GM15510 (cell line): ENCODE results near the gene TM4SF1.

Experiments
- POLR2A ChIP-seq: IDR thresholded peaks from 3 replicates; pipeline ENCODE4 v1.6.1; 2011; ENCODE audit warnings: borderline replicate concordance; ENCODE audit not compliant: insufficient read length; ENCODE audit errors: extremely low read depth

The TM4SF1 gene

DNA sequence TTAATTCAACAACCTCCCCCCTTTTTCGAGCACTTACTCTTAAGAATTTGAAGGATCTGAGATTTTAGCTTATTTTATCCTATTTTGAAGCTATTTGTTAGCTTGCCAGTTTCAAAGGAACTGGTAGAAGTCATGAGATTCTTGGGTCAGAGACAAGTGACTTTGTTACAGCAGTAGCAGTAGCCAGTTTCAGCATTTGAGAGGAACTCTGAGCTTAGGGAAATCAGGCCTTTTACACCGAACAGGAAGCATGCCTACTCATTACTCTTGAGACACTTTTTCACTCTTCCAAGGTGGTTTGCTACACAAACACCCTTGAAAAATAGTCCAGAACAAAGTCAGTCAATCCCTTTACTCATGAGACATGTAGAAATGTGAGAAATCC, 24.5 kb upstream of the TM4SF1 start:
- no peak for TF ChIP-seq POLR2A

DNA sequence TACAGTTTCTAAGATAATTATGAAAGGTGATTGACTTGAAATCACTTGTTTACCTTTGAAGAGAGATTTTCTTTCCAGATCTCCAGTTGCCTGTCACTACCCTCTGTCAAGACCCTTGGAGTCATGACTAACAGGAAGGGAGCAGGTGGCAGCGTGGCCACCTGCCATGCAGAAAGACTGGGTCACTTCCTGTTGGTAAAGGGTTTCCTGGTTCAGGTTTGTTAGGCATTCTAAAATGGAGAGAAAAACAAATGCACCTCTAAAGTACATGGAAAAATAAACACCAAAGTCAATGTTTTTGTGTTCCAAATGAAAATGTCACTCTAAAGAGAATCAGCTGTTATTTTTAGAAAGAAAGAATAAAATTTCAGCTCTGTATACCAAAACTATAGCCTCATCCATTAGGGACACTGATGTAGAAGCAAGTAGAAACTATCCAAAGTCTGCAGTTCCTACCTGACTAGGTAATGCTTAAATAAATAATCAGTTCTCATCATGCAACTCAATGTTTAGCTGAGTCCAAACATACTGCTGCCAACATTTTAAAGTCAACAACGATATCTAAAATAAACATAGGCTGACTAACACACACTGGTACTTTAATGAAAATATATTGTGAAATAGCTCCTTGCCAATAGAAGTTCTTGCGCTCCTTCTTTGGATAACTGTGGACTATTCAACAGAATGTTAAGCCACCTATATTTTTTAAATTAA, 23.9 kb upstream of the TM4SF1 start:
- no peak for TF ChIP-seq POLR2A

DNA sequence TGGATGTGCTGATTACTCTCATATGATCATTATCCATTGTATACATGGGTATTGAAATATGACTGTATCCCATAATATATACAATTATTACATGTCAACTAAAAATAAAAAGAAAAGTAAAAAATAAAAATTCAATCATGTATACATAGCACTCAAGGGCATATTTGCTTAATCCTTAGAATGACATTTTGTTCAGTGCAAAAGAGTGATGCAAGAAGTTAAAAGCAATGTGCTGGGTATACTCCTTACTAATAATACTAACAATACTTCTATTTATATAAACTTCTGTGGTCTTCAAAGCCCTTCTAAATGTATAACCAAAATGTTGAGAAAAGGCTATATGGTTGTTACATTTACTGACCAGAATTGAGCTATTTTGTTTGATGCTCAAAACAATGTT, 23.2 kb upstream of the TM4SF1 start:
- TF ChIP-seq POLR2A: no peak

DNA sequence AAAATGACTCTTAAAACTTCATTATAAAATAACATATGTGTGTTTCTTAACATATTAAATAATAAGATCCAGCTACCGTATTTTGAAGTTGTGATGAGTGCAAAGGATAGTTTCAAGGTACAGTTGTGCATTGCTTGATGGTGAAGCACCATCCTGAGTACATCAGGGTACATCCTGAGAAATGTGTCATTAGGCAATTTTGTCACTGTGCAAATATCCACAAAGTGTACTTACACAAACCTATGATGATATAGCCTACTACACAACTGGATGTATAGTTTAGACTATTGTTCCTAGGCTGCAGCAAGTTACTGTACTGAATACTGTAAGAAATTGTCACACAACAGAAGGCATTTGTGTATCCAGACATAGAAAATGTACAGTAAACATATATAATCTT, 20.8 kb upstream of the TM4SF1 start:
- TF ChIP-seq POLR2A: no peak

DNA sequence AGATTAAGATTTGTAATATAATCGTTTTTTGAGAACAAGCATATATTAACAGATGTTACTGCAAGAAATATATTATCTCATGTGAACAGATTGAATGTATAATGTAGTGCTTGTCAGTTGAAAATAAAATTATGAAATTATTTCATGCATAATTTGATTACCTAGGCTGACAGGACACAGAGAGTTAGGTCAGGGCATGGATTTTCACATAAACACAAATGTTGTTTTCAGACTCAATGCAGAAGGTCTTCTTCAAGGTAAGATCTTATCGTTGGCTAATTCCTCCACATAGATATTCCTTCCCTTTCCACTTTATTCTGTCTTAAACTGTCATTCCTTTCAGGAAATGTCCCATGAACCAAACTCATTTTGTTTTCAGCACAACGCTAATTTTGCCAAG, 20.1 kb upstream of the TM4SF1 start:
- no peak for TF ChIP-seq POLR2A

DNA sequence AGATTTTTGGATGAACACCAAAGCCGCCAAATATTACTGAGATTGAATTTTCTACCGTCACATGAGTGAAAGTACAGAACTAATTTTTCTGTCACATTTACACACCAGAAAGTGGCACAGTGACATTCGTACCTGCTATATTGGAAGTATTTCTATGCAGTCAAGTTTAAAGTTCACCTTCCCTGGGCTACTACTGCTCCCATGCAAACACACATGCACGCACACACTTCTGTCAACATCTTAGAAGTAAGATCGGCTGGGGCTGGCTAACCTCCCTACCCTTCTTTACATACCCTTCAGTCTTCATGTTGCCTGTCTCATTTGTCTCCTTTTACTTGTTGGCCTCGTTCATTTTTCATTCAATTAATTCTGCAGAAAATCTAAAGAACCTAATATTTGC, 19.0 kb upstream of the TM4SF1 start:
- no peak for TF ChIP-seq POLR2A

DNA sequence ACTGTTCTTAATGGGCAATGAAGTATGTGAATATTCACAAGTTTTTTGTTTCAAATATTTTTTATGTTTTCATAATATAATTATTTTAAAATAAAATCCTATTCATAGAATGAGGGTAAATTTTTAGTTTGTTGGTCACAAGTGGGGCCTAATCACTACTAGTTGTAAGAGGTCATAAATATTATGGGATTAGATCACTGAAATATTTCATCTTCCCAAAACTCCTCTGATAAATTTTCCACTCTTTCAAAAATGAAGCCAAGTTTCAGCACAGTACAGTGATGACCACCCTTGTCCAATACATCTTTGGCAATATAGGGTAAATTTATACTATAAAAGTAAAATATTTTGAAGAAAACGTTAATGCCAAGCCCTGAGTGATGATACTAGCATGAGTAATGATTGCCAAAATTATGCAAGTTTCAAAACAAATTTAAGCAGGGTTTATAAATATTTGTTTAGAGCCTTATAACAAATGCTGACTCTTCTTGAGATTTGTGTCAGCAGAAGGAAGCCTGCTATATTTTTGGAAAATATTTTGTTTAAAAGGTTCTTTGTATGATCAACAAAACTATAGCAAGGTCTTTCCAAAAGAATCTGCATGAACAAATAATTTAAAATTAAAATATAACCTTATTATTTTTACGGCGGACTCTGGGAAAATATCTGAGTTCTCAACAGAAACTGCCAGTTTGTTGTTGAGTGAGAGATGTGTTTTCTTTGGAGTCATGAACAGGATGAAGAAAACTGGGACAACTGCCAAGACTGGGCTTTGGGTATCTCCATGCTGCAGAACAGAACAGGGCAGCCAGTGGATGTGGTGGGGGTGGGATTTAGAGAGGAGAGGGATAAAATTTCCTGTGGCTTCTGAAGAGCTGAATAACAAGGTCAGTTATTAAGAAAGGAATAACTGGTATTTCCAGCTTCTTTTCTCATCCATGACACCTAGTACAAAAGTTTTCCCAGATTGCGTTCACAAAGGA, 17.9 kb upstream of the TM4SF1 start:
- no peak for TF ChIP-seq POLR2A

DNA sequence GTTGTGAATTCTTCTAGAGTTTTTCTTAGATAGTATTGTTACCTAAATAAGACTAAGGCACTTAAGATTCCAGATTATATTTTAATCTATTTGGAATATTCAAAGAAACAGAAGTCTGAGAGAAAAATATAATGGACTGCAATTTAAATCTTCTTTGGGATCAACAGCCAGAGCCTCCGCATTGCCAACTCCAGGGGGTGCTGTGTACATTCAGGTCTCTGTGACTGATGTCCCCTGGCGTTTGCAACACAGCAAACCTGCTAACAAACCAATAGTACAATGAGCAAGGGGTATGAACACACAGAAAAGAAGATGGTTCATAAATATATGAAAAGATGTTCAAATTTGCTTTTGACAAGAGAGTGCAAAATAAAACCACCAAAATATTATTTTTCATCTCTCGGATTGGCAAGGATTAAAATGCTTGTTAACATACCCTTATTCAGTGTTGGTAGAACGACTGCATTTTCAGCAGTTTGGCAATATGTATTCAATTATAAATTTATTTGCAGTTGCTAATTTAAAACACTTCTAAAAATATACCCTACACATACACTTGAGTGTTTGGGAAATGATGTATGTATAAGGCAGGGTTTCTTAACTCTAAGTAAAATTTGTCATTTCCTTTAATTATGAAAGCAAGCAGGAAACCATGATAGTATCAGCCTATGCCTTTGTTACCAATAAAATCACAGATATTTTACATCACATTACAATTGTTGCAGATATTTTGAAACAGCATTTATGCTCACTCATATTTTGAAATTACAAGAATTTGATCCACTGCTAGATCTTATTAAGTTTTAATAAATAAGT, 16.1 kb upstream of the TM4SF1 start:
- TF ChIP-seq POLR2A: no peak

DNA sequence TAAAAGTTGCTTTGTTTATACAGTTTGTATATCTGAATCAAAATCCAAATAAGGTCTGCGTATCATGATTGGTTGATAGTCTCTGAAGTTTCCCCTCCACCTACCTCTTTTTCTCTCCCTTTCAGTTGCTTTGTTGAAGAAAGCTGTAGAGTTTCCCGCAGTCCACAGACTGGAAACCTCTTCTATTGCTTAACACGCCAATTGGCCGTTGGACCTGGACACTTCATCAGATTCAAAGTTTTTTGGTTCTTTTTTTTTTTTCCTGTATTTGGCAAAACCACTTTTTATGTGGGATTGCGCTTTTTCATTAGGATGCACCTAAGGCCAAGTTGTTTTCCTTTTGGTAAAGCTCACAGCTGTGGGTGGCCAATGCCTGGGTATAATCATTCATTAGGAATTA, 14.5 kb upstream of the TM4SF1 start:
- no peak for TF ChIP-seq POLR2A

DNA sequence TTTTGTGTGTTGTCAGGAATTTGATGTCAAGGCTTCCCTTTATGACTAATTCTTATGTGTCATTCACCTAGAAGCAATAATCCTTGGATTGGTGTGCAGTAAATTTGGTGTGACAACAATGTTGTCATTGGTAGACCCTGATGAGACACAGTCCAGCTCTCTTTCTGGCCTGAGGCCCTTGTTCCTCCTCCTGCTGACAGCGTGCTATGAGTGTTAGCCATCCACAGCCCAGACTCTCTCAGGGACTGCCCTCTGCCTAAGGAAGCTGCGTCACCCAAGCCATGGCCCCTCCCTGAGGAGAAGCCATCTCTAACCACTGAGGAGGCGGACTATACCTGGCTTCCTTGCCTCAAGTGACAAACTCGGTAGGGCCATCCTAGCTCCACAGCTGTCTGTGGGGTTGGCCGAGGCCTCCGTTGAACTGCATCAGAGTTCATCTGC, 13.3 kb upstream of the TM4SF1 start:
- TF ChIP-seq POLR2A: no peak

DNA sequence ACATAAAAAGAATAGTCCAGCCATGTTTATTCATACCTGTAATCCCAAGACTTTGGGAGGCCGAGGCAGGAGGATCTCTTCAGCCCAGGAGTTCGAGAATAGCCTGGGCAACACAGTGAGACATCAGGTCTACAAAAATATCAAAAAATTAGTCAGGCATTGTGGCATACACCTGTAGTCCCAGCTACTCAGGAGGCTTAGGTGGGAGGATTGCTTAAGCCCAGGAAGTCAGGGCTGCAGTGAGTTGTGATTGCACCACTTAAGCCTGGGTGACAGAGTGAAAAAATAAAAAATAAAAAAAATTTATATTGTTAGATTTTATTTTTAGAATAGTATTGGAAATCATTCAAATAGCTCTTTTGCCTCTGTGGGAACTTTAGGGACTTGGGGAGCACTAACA, 12.8 kb upstream of the TM4SF1 start:
- TF ChIP-seq POLR2A: no peak

DNA sequence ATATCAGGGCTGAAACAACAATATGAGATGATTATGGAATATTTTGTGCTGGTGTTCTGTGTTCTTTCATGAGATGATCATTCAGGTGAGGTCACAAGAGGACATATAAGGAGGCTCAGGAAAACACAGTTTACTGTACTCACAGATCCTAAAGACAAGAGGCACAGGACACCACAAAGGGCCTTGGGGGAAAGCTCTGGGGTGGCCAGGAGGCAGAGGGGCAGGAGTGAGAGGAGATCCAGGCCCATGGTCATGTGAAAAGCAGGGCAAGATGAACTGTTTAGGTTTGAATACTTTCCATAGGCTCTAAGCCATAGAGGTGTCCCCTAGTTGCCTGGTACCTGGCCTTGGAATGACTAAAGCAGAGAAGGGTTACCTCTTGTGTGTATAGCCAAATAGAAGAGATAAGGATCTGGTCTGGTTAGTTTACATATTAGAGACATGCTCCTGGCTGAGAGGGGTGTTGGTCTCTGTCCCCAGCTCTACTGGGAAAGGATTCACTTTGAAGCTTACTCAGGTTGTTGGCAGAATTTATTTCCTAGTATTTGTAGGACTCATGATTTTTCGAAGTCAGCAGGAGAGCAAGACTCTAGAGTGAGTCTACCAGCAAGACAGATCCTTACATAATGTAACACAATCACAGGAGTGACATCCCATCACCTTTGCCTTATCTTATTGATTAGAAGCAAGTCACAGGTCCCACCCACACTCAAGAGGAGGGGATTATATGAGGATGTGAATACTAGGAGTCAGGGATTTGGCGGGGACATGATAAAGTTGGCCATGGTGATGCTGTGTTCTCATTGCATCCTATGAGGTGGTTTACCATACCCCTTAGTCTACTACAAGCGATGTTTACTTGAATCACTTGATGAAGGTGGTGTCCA, 11.3 kb upstream of the TM4SF1 start:
- no peak for TF ChIP-seq POLR2A

DNA sequence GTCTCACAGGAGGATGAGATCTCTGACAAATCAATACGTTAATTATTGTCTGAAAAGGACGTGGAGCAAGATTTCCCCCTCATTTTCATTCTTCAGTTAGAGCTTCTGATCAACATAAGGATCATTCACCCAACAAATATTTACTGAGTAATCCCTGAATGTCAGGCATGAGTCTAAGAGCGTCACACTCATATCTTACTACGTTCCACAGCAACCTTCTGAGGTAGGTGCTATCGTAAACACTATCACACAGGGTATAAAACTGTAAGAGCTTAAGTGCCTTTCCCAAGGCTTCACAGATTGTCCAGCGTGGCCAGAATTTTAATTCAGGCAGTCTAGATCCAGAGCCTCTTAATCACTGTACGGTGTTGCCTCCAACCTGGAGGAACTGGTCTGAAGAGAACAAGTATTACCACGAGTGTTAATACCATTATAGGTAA, 10.6 kb upstream of the TM4SF1 start:
- TF ChIP-seq POLR2A: no peak

DNA sequence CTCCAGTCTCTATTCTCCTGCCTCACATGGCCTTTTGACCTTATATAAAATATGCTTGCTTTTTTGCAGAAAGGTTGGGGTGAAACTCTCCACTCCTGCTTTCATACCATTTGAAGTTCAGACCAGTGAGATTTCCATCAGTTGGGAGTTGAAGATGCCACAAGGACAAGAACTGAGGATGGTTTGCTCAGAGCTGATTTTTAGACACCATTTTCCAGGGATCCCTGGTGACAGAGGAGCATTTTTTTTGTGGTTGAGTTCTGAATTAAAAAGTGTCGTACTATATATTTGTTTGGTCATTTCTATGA, 8.8 kb upstream of the TM4SF1 start:
- no peak for TF ChIP-seq POLR2A
